Right lobe of liver (tissue), 6 donors: ENCODE results near the gene NFATC3. TPM values are rescaled to one million over a fixed set of nuclear protein-coding genes. Genes with fewer than 3 reads are reported as not detected.
A peak's percentile ranks its signal among the peaks of the same experiment; 100 is the strongest.

Experiments used
- ATAC-seq, 4 donors: fragments of 200-7000 bp; cut with Tn5 transposase; one replicate each; pipeline ENCODE4 v1.9.1; 2020; ENCODE audit warnings: mild to moderate bottlenecking in 4 of 4, moderate library complexity in 4 of 4
- DNase-seq, 3 donors: peaks; one replicate each; pipeline ENCODE4 v3.0.0-alpha.2; 2020
- H3K27ac ChIP-seq, 3 donors: fragments of 200-600 bp; one replicate each; pipeline ENCODE4 v1.8.0; 2022
- H3K27me3 ChIP-seq, 2 donors: fragments of 200-600 bp; one replicate each; pipeline ENCODE4 v1.8.0; 2022
- H3K36me3 ChIP-seq, 4 donors: fragments of 200-600 bp; sonication (generic) in 1 of 4; one replicate each; pipeline versions ENCODE4 v1.5.1 to v1.8.0; 2017 to 2022; ENCODE audit warnings: control low read depth in 1 of 4
- H3K4me1 ChIP-seq, 4 donors: fragments of 200-600 bp; sonication (generic) in 1 of 4; one replicate each; pipeline versions ENCODE4 v1.5.1 to v1.8.0; 2017 to 2022; ENCODE audit warnings: control low read depth in 1 of 4
- H3K4me3 ChIP-seq, 3 donors: fragments of 200-600 bp; one replicate each; pipeline ENCODE4 v1.8.0; 2022
- H3K9me3 ChIP-seq, 4 donors: fragments of 200-600 bp; sonication (generic) in 1 of 4; one replicate each; pipeline versions ENCODE4 v1.5.1 to v1.8.0; 2017 to 2022; ENCODE audit warnings: control low read depth in 1 of 4
- CTCF ChIP-seq, 4 donors: fragments of 200-600 bp in 3 of 4; fragments of 450-650 bp in 1 of 4; IDR thresholded peaks; one replicate each; pipeline versions ENCODE4 v1.5.1 to v1.8.0; 2016 to 2022; ENCODE audit warnings: antibody characterized with exemption in 4 of 4, mild to moderate bottlenecking in 2 of 4
- POLR2A ChIP-seq: fragments of 450-650 bp; IDR thresholded peaks from one replicate; pipeline ENCODE4 v1.6.1; 2017; ENCODE audit warnings: antibody characterized with exemption, mild to moderate bottlenecking
- WGBS: methylation state at CpG from one replicate; pipeline ENCODE4 v1.1.6; 2018; ENCODE audit warnings: low coverage, low lambda C conversion rate; ENCODE audit not compliant: insufficient coverage; ENCODE audit errors: missing lambda C conversion rate; 5-methylcytosine and 5-hydroxymethylcytosine counted together
- intact Hi-C, 2 donors: fragments of 100-400 bp; cut with DNase I; formaldehyde crosslinking; loops; one replicate each; pipeline versions ENCODE4 v1.11.2 to v1.14.1; 2022
- total RNA-seq, 6 experiments: library from RNA; depleted of rRNA in 2 of 6; stranded (reverse); fragments of >200 nt in 2 of 6; fragmentation: NEBNext Ultra II Directional in 3 of 6; extraction: Animal tissue kit (Norgen Biotek cat#: 25700) in 3 of 6; gene quantifications; one replicate each; pipeline versions ENCODE4 v1.1.0 to v1.2.4, GENCODE V29; 2016 to 2023
- donor health status: DM: no; HTN: yes; CAD: no.
- donor health status: DM: no; HTN: no; CAD: no.
- donor health status: DM: no; HTN: no; CAD: no.
- donor health status: DM: no; HTN: yes; CAD: no.
- donor health status: DM: no; HTN: yes; CAD: no.

Gene NFATC3
- total RNA-seq, 6 experiments from 2014 or later = 19.9 to 30.1 (median 25.1) TPM

DNA sequence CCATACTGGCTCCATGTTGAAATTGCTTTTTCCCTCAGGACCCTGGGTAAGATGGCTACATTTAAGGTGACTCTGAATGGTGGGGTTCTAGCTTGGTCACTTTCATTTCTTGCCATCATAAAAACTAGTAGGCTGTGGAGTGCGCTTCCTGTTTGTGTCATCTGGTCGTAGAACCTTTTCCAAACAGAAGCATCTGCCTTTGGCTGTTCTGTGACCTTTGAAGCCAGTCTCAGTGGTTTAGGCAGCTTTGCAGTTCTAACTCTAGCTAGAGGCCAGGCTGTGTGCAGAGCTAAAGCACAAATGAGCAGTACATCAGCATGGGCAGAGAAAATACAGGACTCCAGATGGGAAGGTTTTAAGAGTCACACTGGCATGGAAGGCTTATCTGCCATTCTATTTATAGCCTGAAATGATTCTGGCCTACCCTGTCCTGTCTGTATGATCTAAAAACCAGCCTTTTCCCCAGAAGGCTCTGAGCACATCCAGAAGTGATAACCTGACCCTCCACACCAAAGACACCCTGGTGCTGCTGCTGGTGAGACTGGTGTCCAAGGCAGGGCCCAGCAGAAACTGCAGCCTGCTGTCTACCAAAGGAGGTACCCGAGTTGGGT, 142.1 kb downstream of the NFATC3 start:
- TF ChIP-seq POLR2A = peak; percentile 49
- TF ChIP-seq CTCF (IDR thresholded peaks at IDR 0.05) = no peak
- ATAC-seq (peak; percentile 62 to 65 (median 63)), DNase-seq (peak in 1 of 3 donors; percentile 24)
- Histone ChIP-seq H3K4me1 (peaks cover 0 to 36% (median 20%) of the 10 kb centered on the region in 4 donors), H3K9me3 (no peaks in the 10 kb centered on the region), H3K36me3 (peaks cover 0 to 37% (median 17%) of the 10 kb centered on the region in 4 donors), H3K27me3 (no peaks in the 10 kb centered on the region), H3K4me3 (no peak overlapping the region), H3K27ac (peak overlapping the region in 1 of 3 donors; percentile 27)
- 21% methylated on average over 3 of the region's 3 CpGs for WGBS
- intact Hi-C loops = no loop called here

DNA sequence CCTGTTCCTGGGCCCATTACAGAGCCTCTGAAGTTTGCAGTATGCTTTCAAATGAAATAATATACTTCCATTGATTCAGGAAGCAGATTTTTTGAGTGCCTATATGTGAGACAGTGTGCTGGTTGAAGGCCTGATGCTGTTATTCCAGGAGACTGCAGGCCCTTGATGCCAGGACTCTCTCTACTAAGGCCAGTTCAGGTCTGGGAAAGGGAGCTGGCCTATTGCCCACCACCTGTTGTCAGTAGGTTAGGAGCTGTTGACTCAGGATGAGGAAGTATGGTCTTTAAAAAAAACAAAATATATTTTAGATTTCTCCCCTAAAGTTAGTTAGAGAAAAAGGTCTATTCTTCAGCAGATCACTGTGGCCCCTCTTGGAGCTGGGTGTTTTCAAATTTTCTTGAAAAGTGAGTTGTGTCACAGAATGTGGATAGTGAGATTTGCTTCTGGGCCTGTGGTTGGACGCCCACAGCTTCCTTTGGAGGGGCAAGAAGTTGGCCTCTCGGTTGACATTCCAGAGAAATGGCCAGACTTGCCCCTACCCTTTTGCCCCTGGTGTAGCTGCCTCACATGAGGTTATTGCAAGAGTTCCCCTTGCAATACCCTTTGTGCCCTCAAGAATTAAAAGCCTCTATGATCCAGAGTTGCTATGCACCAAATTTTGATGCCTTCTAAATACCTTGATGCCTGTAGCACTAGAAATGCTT, 142.8 kb downstream of the NFATC3 start:
- H3K27me3 ChIP-seq = no peaks in the 10 kb centered on the region
- ATAC-seq (peak; percentile 25 to 68 (median 44)), DNase-seq (peak in 2 of 3 donors; percentile 63 to 74)
- no peaks in the 10 kb centered on the region for H3K9me3 ChIP-seq
- peaks cover 0 to 37% (median 21%) of the 10 kb centered on the region in 4 donors for H3K4me1 ChIP-seq
- TF ChIP-seq CTCF (IDR thresholded peaks at IDR 0.05) (peak in 1 of 4 donors; percentile 18), POLR2A (no peak)
- no peak overlapping the region for H3K4me3 ChIP-seq
- H3K27ac ChIP-seq = peak overlapping the region in 1 of 3 donors; percentile 27
- WGBS = 60% methylated on average over 1 of the region's 2 CpGs
- H3K36me3 ChIP-seq = peaks cover 0 to 44% (median 21%) of the 10 kb centered on the region in 4 donors
- intact Hi-C loops = no loop called here

DNA sequence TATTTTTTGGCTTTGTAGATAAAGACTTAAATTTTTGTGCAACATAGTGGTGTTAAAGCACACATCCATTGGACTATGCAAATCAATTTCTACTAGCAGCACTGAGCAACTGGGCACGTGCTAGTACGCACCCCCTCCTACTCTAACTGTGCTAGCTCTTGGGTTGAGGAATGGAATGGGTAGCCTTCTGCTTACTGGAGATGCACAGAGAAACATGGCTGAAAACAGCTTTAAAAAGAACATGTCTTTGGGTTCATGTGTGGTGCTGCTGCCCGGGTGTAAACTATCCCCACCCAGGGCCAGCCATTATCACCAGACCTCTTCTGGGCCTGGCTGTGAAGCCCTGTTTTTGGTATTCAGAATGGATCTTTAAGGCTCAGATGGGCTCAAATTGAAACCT, 143.5 kb downstream of the NFATC3 start:
- H3K27ac ChIP-seq = peak overlapping the region in 1 of 3 donors; percentile 12
- DNase-seq = peak in 1 of 3 donors; percentile 12
- peaks cover 0 to 44% (median 21%) of the 10 kb centered on the region in 4 donors for H3K4me1 ChIP-seq
- intact Hi-C loops = no loop called here
- 45% methylated on average over 3 of the region's 3 CpGs for WGBS
- ATAC-seq = no peak
- H3K27me3 ChIP-seq = no peaks in the 10 kb centered on the region
- peaks cover 0 to 50% (median 24%) of the 10 kb centered on the region in 4 donors for H3K36me3 ChIP-seq
- TF ChIP-seq CTCF (IDR thresholded peaks at IDR 0.05) (no peak), POLR2A (no peak)
- no peaks in the 10 kb centered on the region for H3K9me3 ChIP-seq
- H3K4me3 ChIP-seq = no peak overlapping the region

DNA sequence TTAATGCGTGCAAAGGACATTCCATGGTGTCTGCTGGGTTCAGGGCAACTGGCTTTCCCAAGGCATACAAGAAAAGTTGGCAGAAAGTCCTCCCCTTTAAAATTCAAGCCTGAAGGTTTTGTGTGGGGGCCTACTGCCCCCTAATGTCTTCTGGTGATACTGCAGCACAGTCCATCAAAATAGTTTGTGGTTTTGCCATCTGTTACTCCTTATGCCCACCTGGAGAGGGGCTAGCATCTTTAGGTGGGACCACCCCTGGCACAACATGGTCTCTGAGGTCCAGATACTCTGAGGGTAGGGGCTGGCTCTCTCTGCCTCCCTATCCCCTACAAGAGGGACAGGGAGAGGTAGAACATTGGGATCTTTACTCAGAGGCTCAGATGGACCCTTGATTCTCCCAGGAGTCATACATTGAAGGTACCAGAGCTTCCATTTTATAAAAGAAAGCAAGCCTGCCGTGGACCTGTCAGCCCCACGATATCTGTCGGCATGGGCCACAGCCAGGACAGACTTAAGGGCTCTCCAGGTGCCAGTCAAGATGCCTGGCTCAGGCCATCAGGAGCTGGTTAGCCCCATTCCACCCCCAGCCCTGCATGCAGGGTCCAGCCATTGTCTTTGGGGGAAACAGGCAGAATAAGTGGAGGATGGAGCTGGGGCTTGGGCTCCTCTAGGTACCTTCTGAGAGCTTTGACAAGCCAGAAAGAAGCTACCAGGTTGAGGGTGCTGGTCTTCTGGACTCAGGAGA, 144.4 kb downstream of the NFATC3 start:
- intact Hi-C loops = loop anchor here (10.0 kb wide), 2 partner anchors 145 to 155 kb away; partner anchors contain the start of gene NFATC3 (in 1 of the 2)
- no peaks in the 10 kb centered on the region for H3K27me3 ChIP-seq
- H3K4me1 ChIP-seq = peaks cover 0 to 47% (median 21%) of the 10 kb centered on the region in 4 donors
- whole genome bisulfite sequencing = 0% methylated on average over 1 of the region's 4 CpGs
- no peaks in the 10 kb centered on the region for H3K9me3 ChIP-seq
- TF ChIP-seq CTCF (IDR thresholded peaks at IDR 0.05) (peak; percentile 83 to 89 (median 85)), POLR2A (no peak)
- H3K27ac ChIP-seq = peak overlapping the region in 1 of 3 donors; percentile 12
- no peak overlapping the region for H3K4me3 ChIP-seq
- DNase-seq (peak in 1 of 3 donors; percentile 53), ATAC-seq (peak; percentile 7 to 39 (median 35))
- H3K36me3 ChIP-seq = peaks cover 0 to 51% (median 25%) of the 10 kb centered on the region in 4 donors
